HG03175 (cell line): ENCODE data around the gene FOXA1.

Experiments used
- ATAC-seq: cut with Tn5 transposase; IDR thresholded peaks from one replicate; pipeline ENCODE4 v1.9.1; 2021; ENCODE audit warnings: mild to moderate bottlenecking, moderate library complexity; ENCODE audit not compliant: unreplicated experiment

The FOXA1 gene

GRCh38 chr14:37594971-37595808 is at the start of gene FOXA1, which contains the start of gene TTC6:
Gene FOXA1, minus strand, starts transcription at chr14:37595249. Its CDS starts 277 bp downstream, at chr14:37594972.
Gene TTC6, plus strand, starts transcription at chr14:37595629. Its CDS starts 26,436 bp downstream, at chr14:37622065.
- no peak for ATAC-seq

DNA sequence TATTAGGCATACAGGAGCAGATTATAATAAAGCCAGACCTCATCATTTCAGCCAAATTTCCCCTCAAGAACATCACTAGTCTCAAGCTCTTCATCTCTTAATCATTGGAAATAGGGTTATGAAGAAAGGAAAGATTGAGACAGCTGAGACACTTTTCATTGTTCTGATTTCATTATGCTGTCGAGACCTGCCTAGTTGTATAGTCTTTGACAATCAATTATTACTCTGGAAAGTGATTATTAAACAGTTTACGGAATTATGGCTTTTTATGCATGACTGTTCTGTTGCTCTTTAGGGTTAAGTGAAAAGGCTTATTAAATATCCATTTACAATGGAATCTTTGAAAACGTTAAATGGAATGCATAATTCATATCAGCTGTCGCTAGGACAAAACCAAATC is 48.7 kb upstream of the FOXA1 start:
- no peak for ATAC-seq

- ATAC-seq = no peak
These were observed 47.1 kb upstream of the FOXA1 start for GRCh38 chr14:37642125-37642524.

GRCh38 chr14:37641117-37641516 is 46.1 kb upstream of the FOXA1 start:
- no peak for ATAC-seq

DNA sequence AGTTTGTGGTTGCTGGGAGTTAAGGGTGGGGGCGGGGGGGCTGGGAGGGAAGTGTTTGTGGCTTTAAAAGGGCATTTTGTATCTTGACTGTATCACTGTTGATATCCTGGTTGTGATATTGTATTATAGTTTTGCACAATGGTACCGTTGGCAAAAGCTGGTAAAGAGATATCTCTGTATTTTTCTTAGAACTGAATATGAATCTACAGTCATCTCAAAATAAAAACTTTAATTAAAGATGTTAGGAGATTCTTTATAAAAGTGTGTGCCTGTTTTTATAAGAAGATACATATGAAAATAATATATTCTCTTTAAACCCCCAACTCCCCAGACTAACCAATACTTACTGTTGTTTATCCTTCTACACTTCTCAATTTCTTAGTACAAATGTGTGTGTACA is 43.5 kb upstream of the FOXA1 start:
- ATAC-seq = no peak

DNA sequence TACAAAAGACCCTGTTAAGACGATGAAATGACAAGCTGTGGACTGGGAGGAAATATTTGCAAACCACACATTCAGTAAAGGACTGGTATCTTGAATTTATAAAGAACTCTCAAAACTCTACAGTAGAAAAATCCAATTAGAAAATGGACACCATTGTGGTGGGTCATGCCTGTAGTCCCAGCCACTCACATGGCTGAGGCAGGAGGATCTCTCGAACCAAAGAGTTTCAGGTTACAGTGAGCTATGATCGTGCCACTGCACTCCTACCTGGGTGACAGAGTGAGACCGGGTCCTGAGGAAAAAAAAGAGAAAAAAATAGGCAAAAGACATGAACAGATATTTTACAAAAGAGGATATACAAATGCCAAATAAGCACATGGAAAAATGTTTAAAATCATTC is 42.3 kb upstream of the FOXA1 start:
- no peak for ATAC-seq

- no peak for ATAC-seq
These were observed 30.8 kb upstream of the FOXA1 start for GRCh38 chr14:37625597-37626595.

DNA sequence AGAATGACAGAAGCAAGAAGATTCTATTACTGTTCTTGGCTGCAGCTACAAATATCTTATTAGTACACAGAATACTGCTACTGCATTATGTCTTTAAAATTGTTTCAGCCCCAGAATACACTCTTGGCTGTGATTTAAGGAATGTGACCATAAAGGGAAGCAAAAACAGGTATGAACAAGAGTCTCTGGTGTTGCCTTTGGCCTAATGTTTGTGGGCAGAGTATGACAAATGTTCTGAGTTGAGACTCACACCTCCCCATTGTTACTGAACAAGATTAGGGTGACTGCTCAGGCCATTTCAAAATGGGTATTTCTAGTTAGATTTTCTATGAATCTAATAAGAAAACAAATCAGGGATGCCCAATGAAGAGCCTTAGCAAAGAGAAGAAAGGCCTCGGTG is 28.9 kb upstream of the FOXA1 start:
- ATAC-seq = no peak

GRCh38 chr14:37623426-37623951 is 28.4 kb upstream of the FOXA1 start:
- no peak for ATAC-seq

GRCh38 chr14:37622231-37622923 is 27.3 kb upstream of the FOXA1 start:
- no peak for ATAC-seq

DNA sequence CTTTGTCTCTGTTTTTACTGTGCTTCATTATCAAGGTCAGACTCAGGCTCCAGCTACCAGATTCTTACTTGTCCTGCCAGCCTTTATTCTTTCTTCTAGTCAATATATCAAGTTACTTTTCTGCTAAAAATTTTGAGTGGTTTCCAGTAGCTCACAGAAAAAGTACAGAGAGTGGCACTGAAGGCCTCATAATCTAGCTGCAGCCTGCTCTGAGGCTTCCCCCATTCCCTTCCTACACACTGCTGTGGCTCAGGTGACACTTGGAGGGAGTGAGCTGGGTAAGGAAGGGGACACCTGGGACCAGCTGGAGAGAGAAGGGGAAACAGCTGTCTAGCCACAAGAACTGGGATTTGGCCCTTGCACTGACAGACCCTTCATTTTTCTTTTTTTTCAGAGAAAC is 25.8 kb upstream of the FOXA1 start:
- ATAC-seq = no peak

DNA sequence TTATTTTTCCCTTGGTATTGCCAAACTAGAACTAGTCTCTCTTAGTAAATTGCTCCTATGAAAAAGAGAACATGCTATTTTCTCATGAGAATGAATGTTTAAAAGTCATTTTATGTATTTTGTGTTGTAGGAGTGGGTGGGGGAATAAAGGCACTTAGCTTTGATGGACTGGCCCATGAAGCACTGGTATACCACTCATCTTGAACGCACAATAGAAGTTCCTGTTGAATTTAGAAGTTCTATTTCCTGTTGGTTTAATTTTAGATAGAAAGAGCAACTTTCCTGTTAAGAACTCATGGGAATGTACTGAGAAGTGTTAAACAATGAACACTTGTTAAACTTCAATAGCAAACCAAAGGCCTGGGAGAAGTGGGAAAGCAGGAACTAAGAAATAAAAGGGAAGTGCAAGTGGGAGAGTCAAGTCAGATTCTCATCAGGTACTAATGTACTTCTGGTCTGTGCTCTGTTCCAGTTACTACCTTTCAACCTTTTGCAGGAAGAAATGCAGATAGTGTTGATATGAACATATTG is 23.5 kb upstream of the FOXA1 start:
- no peak for ATAC-seq

- ATAC-seq = no peak
These were observed 22.9 kb upstream of the FOXA1 start for GRCh38 chr14:37617864-37618365.

GRCh38 chr14:37616853-37617252 is 21.8 kb upstream of the FOXA1 start:
- ATAC-seq = no peak

DNA sequence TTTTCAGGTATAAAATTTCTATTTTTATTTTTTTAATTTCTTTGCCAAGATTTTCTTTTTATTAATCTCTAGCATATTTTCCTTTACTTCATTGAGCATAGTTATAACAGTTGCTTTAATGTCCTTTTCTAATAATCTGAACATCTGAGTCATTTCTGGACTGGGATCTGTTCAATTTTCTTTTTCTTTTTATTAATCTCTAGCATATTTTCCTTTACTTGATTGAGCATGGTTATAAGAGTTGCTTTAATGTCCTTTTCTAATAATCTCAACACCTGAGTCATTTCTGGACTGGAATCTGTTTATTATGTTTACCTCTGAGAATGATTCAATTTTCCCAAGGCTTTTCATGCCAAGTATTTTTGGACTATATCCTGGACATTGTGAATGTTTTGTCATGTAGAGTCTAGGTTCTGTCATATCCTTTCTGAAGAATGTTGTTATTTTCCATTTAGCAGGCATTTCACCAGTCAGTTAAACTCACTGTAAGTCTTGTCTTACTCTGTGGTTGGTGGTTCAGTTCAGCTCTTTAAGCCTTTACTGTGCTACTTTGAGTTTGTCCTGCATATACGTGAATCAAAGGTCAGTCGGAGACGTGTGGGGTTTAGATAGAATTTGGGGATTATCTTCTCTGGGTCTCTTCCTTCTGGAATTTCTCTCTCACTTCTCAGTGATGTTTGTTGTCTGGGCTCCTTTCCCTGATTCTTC is 20.7 kb upstream of the FOXA1 start:
- ATAC-seq = no peak

- ATAC-seq = no peak
These were observed 16.0 kb upstream of the FOXA1 start for GRCh38 chr14:37610945-37611523.

DNA sequence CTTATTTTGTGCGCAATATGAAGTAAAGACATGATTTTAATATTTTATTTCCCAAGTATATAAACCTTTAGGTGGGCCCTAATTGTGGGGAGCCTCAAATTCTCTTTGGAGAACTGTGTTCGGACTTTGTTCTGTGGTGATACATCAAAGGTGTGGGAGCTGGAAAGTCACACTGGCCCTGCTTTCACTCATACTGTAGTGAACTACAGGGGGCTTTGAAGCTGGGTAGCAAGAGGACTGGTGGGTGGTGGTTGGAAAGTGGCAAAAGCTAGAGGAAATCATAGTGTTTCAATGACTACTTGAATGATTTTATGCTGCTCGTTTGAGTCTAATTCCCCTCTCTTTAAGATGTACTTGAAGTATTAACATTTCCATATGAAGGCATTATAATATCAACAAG is 13.6 kb upstream of the FOXA1 start:
- ATAC-seq = no peak

DNA sequence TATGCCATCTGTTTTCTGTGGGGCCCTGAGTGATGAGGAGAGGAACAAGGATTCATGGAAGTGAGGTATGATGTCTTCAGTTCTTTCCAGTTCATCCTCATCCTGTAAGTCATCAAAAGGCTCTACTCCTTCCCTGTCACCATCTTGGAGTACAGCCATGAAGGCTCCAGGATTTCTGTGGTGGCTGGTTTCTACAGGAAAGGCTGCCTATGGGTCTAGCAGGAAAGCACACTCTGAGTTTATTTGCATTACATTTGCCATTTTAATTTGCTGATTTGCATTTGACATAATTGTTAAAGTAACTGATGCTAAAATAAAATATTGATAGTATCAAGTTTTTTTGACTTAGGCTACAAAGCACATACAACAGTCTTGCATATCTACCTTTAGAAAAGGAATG is 11.6 kb upstream of the FOXA1 start:
- no peak for ATAC-seq

- no peak for ATAC-seq
These were observed 8.7 kb upstream of the FOXA1 start for GRCh38 chr14:37603688-37604251.
